HL-60/S4 treated with retinoic acid at 250 ng/mL for 4 days and 3 days (cell line): ENCODE measurements around the gene LINC00632.

Source experiments
- in situ Hi-C: fragments of 300-500 bp; cut with MboI; formaldehyde crosslinking; loops from 2 replicates; pipeline ENCODE4 v1.7.0; 2022; ENCODE audit warnings: low sequenced_read_pairs

Gene LINC00632

GRCh38 chrX:140764401-140764919 is 54.9 kb downstream of the LINC00632 start:
- in situ Hi-C loops = no loop called here

- in situ Hi-C loops = no loop called here
These were observed 55.7 kb downstream of the LINC00632 start for GRCh38 chrX:140765043-140765784.

- in situ Hi-C loops = no loop called here
These were observed 56.6 kb downstream of the LINC00632 start for GRCh38 chrX:140766024-140766611.

- in situ Hi-C loops = no loop called here
These were observed 58.1 kb downstream of the LINC00632 start for GRCh38 chrX:140767646-140768045.

GRCh38 chrX:140775211-140775610 is 65.7 kb downstream of the LINC00632 start:
- in situ Hi-C loops = no loop called here

GRCh38 chrX:140776320-140776719 is 66.8 kb downstream of the LINC00632 start:
- in situ Hi-C loops = no loop called here

- in situ Hi-C loops = no loop called here
These were observed 85.1 kb downstream of the LINC00632 start for GRCh38 chrX:140794642-140795041.

- in situ Hi-C loops = no loop called here
These were observed 89.7 kb downstream of the LINC00632 start for GRCh38 chrX:140799216-140799615.

GRCh38 chrX:140804292-140804691 is 94.7 kb downstream of the LINC00632 start:
- in situ Hi-C loops = no loop called here

- in situ Hi-C loops = no loop called here
These were observed 106.3 kb downstream of the LINC00632 start for GRCh38 chrX:140815868-140816267.

GRCh38 chrX:140817943-140818342 is 108.4 kb downstream of the LINC00632 start:
- in situ Hi-C loops = no loop called here

GRCh38 chrX:140821280-140821679 is 111.7 kb downstream of the LINC00632 start:
- in situ Hi-C loops = no loop called here

- in situ Hi-C loops = no loop called here
These were observed 112.6 kb downstream of the LINC00632 start for GRCh38 chrX:140822184-140822583.

GRCh38 chrX:140822861-140823260 is 113.3 kb downstream of the LINC00632 start:
- in situ Hi-C loops = no loop called here

- in situ Hi-C loops = no loop called here
These were observed 127.3 kb downstream of the LINC00632 start for GRCh38 chrX:140836874-140837273.
